ENCODE measurements around the gene IER2. TPM values are rescaled to one million over a fixed set of nuclear protein-coding genes. Genes with fewer than 3 reads are reported as not detected.

IER2 gene
- total and polyA plus RNA-seq, 2 of the 8 experiments (the other 6 are each of a cell fraction or from before 2014, with no cell fraction given): 84.5 to 138 TPM

DNA sequence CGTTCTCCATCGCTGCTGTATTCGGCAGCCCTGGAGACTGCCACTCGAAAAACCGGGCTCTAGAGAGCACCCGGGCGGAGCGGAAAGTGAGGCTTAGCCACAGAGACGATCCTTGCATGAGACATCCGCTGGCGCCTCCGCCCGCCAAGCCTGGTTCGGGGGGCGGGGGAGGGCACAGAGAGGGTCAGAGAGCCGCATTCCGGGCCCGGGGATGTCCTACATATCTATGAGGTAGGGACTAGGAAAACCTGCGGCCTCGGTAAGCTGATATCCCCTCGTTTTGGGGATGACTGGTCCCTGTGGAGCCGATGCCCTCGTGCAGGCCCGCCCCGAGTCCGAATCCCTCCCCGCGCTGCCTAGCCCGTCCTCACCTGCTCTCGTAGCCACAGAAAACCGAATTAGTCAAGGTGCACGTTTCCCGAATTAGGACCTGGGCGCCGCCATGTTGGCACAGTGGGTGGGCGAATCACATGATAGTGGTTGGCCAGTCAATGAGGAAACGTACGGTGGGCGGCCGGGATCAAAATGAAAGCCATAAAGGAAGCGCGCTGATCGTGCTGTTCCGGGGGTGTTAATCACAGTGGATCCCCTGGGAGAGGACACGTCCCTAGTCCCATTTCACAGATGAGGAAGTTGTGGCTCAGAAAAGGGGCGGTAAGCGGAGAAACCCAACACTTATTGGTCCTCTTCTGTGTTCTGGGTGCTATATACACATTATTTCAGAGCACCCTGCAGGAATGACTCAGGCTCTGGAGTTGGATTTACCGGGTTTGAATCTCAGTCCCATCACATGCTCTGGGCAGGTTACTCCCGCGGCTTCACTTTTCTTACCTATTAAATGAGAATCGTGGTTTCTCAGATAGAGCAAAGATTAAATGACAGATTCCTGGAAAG lies 33.7 kb upstream of the IER2 start, which contains the start of gene TRMT1 (continued):
- TF ChIP-seq EZH2 (IDR thresholded peaks at IDR 0.05; ENCODE audit: low read depth, low read length, severe bottlenecking) (no peak), KDM4A (IDR thresholded peaks at IDR 0.05; ENCODE audit: low read depth, low read length, severe bottlenecking) (peak; percentile 15), CREB1 (IDR thresholded peaks at IDR 0.05) (no peak), CBX5 (IDR thresholded peaks at IDR 0.05; ENCODE audit: low read depth, low read length) (no peak), TAF1 (IDR thresholded peaks at IDR 0.05; ENCODE audit: low read depth, low read length) (peak; percentile 90), EGR1 (IDR thresholded peaks at IDR 0.05; ENCODE audit: borderline replicate concordance, low read depth, low read length) (peak; percentile 44; the same call in 1 of the 2 replicates), PHF8 (conservative IDR thresholded peaks at IDR 0.05; ENCODE audit: low read depth, low read length) (peak; percentile 79), GTF2F1 (IDR thresholded peaks at IDR 0.05; ENCODE audit: borderline replicate concordance, low read depth, low read length) (0 out of 2 replicates have a peak, but pooled peaks have one; percentile 50), YY1 (IDR thresholded peaks at IDR 0.05; ENCODE audit: low read depth, low read length) (peak; percentile 99), TEAD4 (IDR thresholded peaks at IDR 0.05; ENCODE audit: low read depth, low read length) (no peak; the same call in 1 of the 2 replicates), CTBP2 (IDR thresholded peaks at IDR 0.05; ENCODE audit: borderline replicate concordance, insufficient read depth, insufficient read length, low read length) (no peak), NRF1 (IDR thresholded peaks at IDR 0.05; ENCODE audit: low read depth, low read length) (no peak), CEBPB (IDR thresholded peaks at IDR 0.05; ENCODE audit: low read depth, low read length) (no peak), TAF7 (optimal IDR thresholded peaks at IDR 0.05; ENCODE audit: borderline replicate concordance, low read depth, low read length) (peak; percentile 84), BRCA1 (IDR thresholded peaks at IDR 0.05; ENCODE audit: low read depth, low read length) (no peak), POU5F1 (IDR thresholded peaks at IDR 0.05; ENCODE audit: low read depth, low read length) (no peak), SRF (IDR thresholded peaks at IDR 0.05; ENCODE audit: low read depth, low read length) (no peak)
- TF ChIP-seq, protein P1, sequence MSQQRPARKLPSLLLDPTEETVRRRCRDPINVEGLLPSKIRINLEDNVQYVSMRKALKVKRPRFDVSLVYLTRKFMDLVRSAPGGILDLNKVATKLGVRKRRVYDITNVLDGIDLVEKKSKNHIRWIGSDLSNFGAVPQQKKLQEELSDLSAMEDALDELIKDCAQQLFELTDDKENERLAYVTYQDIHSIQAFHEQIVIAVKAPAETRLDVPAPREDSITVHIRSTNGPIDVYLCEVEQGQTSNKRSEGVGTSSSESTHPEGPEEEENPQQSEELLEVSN (IDR thresholded peaks at IDR 0.05): no peak
- TF ChIP-seq, protein P2, sequence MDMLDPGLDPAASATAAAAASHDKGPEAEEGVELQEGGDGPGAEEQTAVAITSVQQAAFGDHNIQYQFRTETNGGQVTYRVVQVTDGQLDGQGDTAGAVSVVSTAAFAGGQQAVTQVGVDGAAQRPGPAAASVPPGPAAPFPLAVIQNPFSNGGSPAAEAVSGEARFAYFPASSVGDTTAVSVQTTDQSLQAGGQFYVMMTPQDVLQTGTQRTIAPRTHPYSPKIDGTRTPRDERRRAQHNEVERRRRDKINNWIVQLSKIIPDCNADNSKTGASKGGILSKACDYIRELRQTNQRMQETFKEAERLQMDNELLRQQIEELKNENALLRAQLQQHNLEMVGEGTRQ (IDR thresholded peaks at IDR 0.05; ENCODE audit: low read length): peak; percentile 85
- TF ChIP-seq, protein P3, sequence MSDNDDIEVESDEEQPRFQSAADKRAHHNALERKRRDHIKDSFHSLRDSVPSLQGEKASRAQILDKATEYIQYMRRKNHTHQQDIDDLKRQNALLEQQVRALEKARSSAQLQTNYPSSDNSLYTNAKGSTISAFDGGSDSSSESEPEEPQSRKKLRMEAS (IDR thresholded peaks at IDR 0.05): peak; percentile 86
- TF ChIP-seq, protein P4, sequence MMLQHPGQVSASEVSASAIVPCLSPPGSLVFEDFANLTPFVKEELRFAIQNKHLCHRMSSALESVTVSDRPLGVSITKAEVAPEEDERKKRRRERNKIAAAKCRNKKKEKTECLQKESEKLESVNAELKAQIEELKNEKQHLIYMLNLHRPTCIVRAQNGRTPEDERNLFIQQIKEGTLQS (IDR thresholded peaks at IDR 0.05; ENCODE audit: insufficient read depth, low read depth, low read length): 0 out of 2 replicates have a peak, but pooled peaks have one; percentile 50

Data from H1 (cell line).